Left ventricle myocardium inferior (tissue), 1 donor: Measurements from ENCODE around the gene PLP2. TPM values are rescaled to one million over a fixed set of nuclear protein-coding genes. Genes with fewer than 3 reads are reported as not detected.

Source experiments
- DNase-seq: peaks from one replicate; pipeline ENCODE4 v3.0.0-alpha.2; 2020
- H3K27ac ChIP-seq: fragments of 200-600 bp; replicated peaks from 2 replicates; pipeline ENCODE4 v1.8.0; 2021
- H3K27me3 ChIP-seq: fragments of 200-600 bp; 2 replicates; pipeline ENCODE4 v1.8.0; 2021; ENCODE audit warnings: low read depth
- H3K36me3 ChIP-seq: fragments of 200-600 bp; 2 replicates; pipeline ENCODE4 v1.8.0; 2021
- H3K4me1 ChIP-seq: fragments of 200-600 bp; 2 replicates; pipeline ENCODE4 v1.8.0; 2021
- H3K4me3 ChIP-seq: fragments of 200-600 bp; 2 replicates; pipeline ENCODE4 v1.8.0; 2021; ENCODE audit warnings: mild to moderate bottlenecking, moderate library complexity
- H3K9me3 ChIP-seq: fragments of 200-600 bp; replicated peaks from 2 replicates; pipeline ENCODE4 v1.8.0; 2021
- CTCF ChIP-seq: fragments of 200-600 bp; IDR thresholded peaks from 2 replicates; pipeline ENCODE4 v1.8.0; 2021; ENCODE audit warnings: antibody characterized with exemption, mild to moderate bottlenecking, borderline replicate concordance
- intact Hi-C: fragments of 100-400 bp; cut with micrococcal nuclease; formaldehyde crosslinking; loops from one replicate; pipeline ENCODE4 v1.11.0; 2022
- total RNA-seq: library from RNA; stranded (reverse); fragmentation: NEBNext Ultra II Directional; extraction: Animal tissue kit (Norgen Biotek cat#: 25700); gene quantifications from one replicate; pipeline ENCODE4 v1.2.1, GENCODE V29; 2021
- donor health status: DM: no; HTN: yes; CAD: no; lungs with severe emphysema.

PLP2 gene
- total RNA-seq, 1 donor from 2014 or later = 42.1 TPM

GRCh38 chrX:49187028-49187394 is 15.3 kb downstream of the PLP2 start:
- no peak for DNase-seq
- intact Hi-C loops = no loop called here

GRCh38 chrX:49187526-49187925 is 15.8 kb downstream of the PLP2 start:
- TF ChIP-seq CTCF = no peak
- peaks cover 32% of the 10 kb centered on the region for H3K4me1 ChIP-seq

More at GRCh38 chrX:49187028-49187394, 15.3 kb downstream of the PLP2 start:
- TF ChIP-seq CTCF = no peak
- Histone ChIP-seq H3K4me3 (no peak overlapping the region), H3K9me3 (no peaks in the 10 kb centered on the region), H3K36me3 (peaks cover 16% of the 10 kb centered on the region), H3K27me3 (no peaks in the 10 kb centered on the region), H3K4me1 (peaks cover 30% of the 10 kb centered on the region), H3K27ac (peak overlapping the region; percentile 88)

GRCh38 chrX:49188468-49189076 is 16.9 kb downstream of the PLP2 start:
- H3K9me3 ChIP-seq = no peaks in the 10 kb centered on the region
- H3K27me3 ChIP-seq = no peaks in the 10 kb centered on the region
- no peak for DNase-seq
- intact Hi-C loops = no loop called here
- H3K36me3 ChIP-seq = peaks cover 1% of the 10 kb centered on the region
- no peak overlapping the region for H3K4me3 ChIP-seq
- no peak for TF ChIP-seq CTCF
- H3K27ac ChIP-seq = no peak overlapping the region
- H3K4me1 ChIP-seq = peaks cover 32% of the 10 kb centered on the region

More at GRCh38 chrX:49187526-49187925, 15.8 kb downstream of the PLP2 start:
- Histone ChIP-seq H3K36me3 (peaks cover 11% of the 10 kb centered on the region), H3K27me3 (no peaks in the 10 kb centered on the region), H3K9me3 (no peaks in the 10 kb centered on the region), H3K27ac (peak overlapping the region; percentile 88), H3K4me3 (no peak overlapping the region)
- intact Hi-C loops = no loop called here
- no peak for DNase-seq

GRCh38 chrX:49189606-49190005 is 17.9 kb downstream of the PLP2 start:
- peak overlapping the region; percentile 93 for H3K27ac ChIP-seq
- intact Hi-C loops = no loop called here
- H3K4me3 ChIP-seq = no peak overlapping the region

GRCh38 chrX:49190821-49191573 is 19.3 kb downstream of the PLP2 start:
- peaks cover 17% of the 10 kb centered on the region for H3K4me1 ChIP-seq
- peak; percentile 87 for DNase-seq
- H3K4me3 ChIP-seq = peak overlapping the region; percentile 83
- H3K27me3 ChIP-seq = no peaks in the 10 kb centered on the region
- no peaks in the 10 kb centered on the region for H3K36me3 ChIP-seq
- H3K27ac ChIP-seq = peak overlapping the region; percentile 93
- H3K9me3 ChIP-seq = no peaks in the 10 kb centered on the region
- intact Hi-C loops = no loop called here
- TF ChIP-seq CTCF = no peak

More at GRCh38 chrX:49189606-49190005, 17.9 kb downstream of the PLP2 start:
- H3K9me3 ChIP-seq = no peaks in the 10 kb centered on the region
- H3K27me3 ChIP-seq = no peaks in the 10 kb centered on the region
- DNase-seq = no peak
- no peak for TF ChIP-seq CTCF
- no peaks in the 10 kb centered on the region for H3K36me3 ChIP-seq
- peaks cover 27% of the 10 kb centered on the region for H3K4me1 ChIP-seq
